SKM-1 (cell line): ENCODE data around the gene RAMACL.

Experiments used
- DNase-seq: peaks from one replicate; lab custom pipeline; 2025; ENCODE audit not compliant: unreplicated experiment; lab: John Stamatoyannopoulos, UW

Gene RAMACL

GRCh38 chr6:166578536-166579236, 7.8 kb downstream of the RAMACL start:
- DNase-seq, result no peak

GRCh38 chr6:166575205-166575604, 11.3 kb downstream of the RAMACL start:
- no peak for DNase-seq

- no peak for DNase-seq
These were observed 12.8 kb downstream of the RAMACL start for GRCh38 chr6:166573511-166574216.

GRCh38 chr6:166572370-166573261, 13.9 kb downstream of the RAMACL start:
- DNase-seq, result no peak

- DNase-seq, result no peak
These were observed 15.4 kb downstream of the RAMACL start for GRCh38 chr6:166570929-166571713.

- DNase-seq, result no peak
These were observed 17.3 kb downstream of the RAMACL start for GRCh38 chr6:166569206-166569605.

- DNase-seq, result no peak
These were observed 18.7 kb downstream of the RAMACL start for GRCh38 chr6:166567813-166568212.

- no peak for DNase-seq
These were observed 19.4 kb downstream of the RAMACL start for GRCh38 chr6:166567107-166567506.

- DNase-seq, result no peak
These were observed 20.2 kb downstream of the RAMACL start for GRCh38 chr6:166566026-166567011.

- DNase-seq, result no peak
These were observed 21.2 kb downstream of the RAMACL start for GRCh38 chr6:166565084-166565967.

GRCh38 chr6:166563805-166564204, 22.7 kb downstream of the RAMACL start:
- no peak for DNase-seq

- no peak for DNase-seq
These were observed 23.3 kb downstream of the RAMACL start for GRCh38 chr6:166563200-166563599.

- DNase-seq, result no peak
These were observed 23.8 kb downstream of the RAMACL start for GRCh38 chr6:166562726-166563125.

GRCh38 chr6:166561771-166562359, 24.6 kb downstream of the RAMACL start:
- DNase-seq, result no peak

- DNase-seq, result no peak
These were observed 26.3 kb downstream of the RAMACL start for GRCh38 chr6:166560222-166560621.

- no peak for DNase-seq
These were observed 26.8 kb downstream of the RAMACL start for GRCh38 chr6:166559662-166560061.

GRCh38 chr6:166559211-166559610, 27.3 kb downstream of the RAMACL start:
- DNase-seq, result no peak
